Cardiac fibroblast (primary cell): ENCODE results near the gene MORN1.

Experiments
- DNase-seq, 2 donors: peaks; one replicate each; pipeline versions ENCODE4 v3.0.0 to v3.0.0-alpha.2; 2010; ENCODE audit warnings: low read depth in 2 of 2
- H3K4me3 ChIP-seq, 2 donors: replicated peaks in 1 of 2; 1 replicate in 1 of 2; 2 replicates in 1 of 2; pipeline ENCODE4 v1.5.1; 2011; ENCODE audit warnings: low read depth in 2 of 2, low read length in 2 of 2, mild to moderate bottlenecking in 2 of 2, moderate library complexity in 1 of 2
- CTCF ChIP-seq: IDR thresholded peaks from one replicate; pipeline ENCODE4 v1.5.1; 2011; ENCODE audit warnings: low read depth, mild to moderate bottlenecking, low read length, inconsistent platforms

MORN1 gene

GRCh38 chr1:2344121-2344681, 47.2 kb downstream of the MORN1 start:
- TF ChIP-seq CTCF: no peak
- no peak for DNase-seq
- H3K4me3 ChIP-seq: no peak overlapping the region

GRCh38 chr1:2343023-2343935, 48.1 kb downstream of the MORN1 start:
- no peak overlapping the region for H3K4me3 ChIP-seq
- no peak for TF ChIP-seq CTCF
- DNase-seq: no peak

- no peak overlapping the region for H3K4me3 ChIP-seq
- TF ChIP-seq CTCF: no peak
- DNase-seq: no peak
Observed at GRCh38 chr1:2342384-2343022, 48.9 kb downstream of the MORN1 start.

- no peak for TF ChIP-seq CTCF
- DNase-seq: no peak
- H3K4me3 ChIP-seq: no peak overlapping the region
Observed at GRCh38 chr1:2341706-2342383, 49.5 kb downstream of the MORN1 start.

GRCh38 chr1:2340918-2341254, 50.5 kb downstream of the MORN1 start:
- no peak for DNase-seq
- no peak overlapping the region for H3K4me3 ChIP-seq
- no peak for TF ChIP-seq CTCF

GRCh38 chr1:2340086-2340917, 51.1 kb downstream of the MORN1 start:
- no peak for TF ChIP-seq CTCF
- no peak for DNase-seq

More at GRCh38 chr1:2340086-2340917, 51.1 kb downstream of the MORN1 start:
- no peak overlapping the region for H3K4me3 ChIP-seq
